ENCODE data around the gene QRFPR.

Gene QRFPR

DNA sequence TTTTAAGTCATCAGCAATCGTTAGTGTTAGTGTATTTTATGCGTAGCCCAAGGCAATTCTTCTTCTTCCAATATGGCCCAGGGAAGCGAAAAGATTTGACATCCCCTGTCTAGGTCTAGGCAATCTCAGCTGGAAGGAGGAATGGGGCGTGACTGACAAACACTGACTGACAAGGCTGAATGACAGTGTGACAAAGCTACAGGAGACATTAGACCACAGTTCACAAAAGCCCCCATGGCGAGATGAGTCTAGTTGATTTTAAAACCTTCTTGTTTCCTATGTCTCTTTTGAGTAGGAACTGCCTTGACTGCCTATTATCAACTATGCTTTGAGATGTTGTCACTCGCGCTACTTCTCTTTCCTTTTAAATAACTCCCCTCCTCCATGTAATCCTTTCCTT is 42.3 kb downstream of the QRFPR start:
- Histone ChIP-seq H3K9me3 (no peaks in the 10 kb centered on the region), H3K4me3 (ENCODE audit: low read depth, low read length) (no peak overlapping the region), H3K27me3 (0 out of 2 replicates have a peak, but pooled peaks cover 3% of the 10 kb centered on the region), H3K4me1 (no peaks in the 10 kb centered on the region), H3K36me3 (no peaks in the 10 kb centered on the region)
- no peak for DNase-seq
- TF ChIP-seq, protein P1, sequence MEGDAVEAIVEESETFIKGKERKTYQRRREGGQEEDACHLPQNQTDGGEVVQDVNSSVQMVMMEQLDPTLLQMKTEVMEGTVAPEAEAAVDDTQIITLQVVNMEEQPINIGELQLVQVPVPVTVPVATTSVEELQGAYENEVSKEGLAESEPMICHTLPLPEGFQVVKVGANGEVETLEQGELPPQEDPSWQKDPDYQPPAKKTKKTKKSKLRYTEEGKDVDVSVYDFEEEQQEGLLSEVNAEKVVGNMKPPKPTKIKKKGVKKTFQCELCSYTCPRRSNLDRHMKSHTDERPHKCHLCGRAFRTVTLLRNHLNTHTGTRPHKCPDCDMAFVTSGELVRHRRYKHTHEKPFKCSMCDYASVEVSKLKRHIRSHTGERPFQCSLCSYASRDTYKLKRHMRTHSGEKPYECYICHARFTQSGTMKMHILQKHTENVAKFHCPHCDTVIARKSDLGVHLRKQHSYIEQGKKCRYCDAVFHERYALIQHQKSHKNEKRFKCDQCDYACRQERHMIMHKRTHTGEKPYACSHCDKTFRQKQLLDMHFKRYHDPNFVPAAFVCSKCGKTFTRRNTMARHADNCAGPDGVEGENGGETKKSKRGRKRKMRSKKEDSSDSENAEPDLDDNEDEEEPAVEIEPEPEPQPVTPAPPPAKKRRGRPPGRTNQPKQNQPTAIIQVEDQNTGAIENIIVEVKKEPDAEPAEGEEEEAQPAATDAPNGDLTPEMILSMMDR (IDR thresholded peaks at IDR 0.05; ENCODE audit: low read depth, low read length): no peak

DNA sequence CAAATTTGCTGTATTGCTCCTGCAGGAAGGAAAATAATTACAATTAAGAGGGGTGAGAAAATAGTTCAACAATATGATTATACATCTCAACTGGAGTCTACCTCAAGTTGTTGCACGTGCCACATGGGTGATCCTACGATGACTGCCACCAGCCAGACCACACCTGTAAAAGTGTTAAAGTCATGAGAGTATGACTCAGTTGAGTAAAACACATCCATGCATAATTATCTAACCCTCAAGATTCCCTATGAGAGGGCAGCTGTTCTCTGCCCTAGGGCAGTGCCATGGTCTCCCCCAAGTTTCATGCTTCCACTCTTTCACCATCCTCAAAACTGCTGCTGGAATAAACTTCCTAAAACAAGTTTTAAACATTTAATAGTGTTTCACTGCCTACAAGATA is 44.1 kb downstream of the QRFPR start:
- no peaks in the 10 kb centered on the region for H3K9me3 ChIP-seq
- no peaks in the 10 kb centered on the region for H3K4me1 ChIP-seq
- no peak overlapping the region for H3K4me3 ChIP-seq (ENCODE audit: low read depth, low read length)
- H3K36me3 ChIP-seq: no peaks in the 10 kb centered on the region
- H3K27me3 ChIP-seq: 0 out of 2 replicates have a peak, but pooled peaks cover 3% of the 10 kb centered on the region
- TF ChIP-seq, protein P1 (IDR thresholded peaks at IDR 0.05; ENCODE audit: low read depth, low read length): no peak
- no peak for DNase-seq

DNA sequence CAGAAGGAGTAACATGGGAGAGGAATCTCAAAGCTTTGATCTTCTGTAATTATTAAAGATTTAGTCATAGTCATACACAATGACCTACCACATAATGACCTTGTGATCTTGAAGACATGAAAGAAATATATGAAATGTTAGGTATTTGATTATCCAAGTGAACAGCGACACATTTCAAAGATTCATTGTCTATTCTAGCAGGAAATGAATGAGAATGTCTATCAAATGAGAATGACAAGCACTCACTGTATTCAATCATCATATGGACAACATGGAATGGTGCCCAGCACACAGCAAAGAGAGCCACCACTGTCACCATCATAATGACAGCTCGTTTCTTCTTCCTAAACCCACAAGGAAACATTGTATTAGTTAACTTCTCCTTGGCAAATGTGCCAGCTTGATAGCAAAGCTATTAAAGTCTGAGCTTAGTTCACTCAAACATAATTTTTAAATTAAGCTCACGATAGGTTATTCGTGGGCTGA is 50.6 kb downstream of the QRFPR start:
- H3K36me3 ChIP-seq: no peaks in the 10 kb centered on the region
- TF ChIP-seq, protein P1 (IDR thresholded peaks at IDR 0.05; ENCODE audit: low read depth, low read length): no peak
- no peaks in the 10 kb centered on the region for H3K4me1 ChIP-seq
- H3K4me3 ChIP-seq (ENCODE audit: low read depth, low read length): no peak overlapping the region
- H3K27me3 ChIP-seq: 0 out of 2 replicates have a peak, but pooled peaks cover 3% of the 10 kb centered on the region
- no peak for DNase-seq
- H3K9me3 ChIP-seq: no peaks in the 10 kb centered on the region

DNA sequence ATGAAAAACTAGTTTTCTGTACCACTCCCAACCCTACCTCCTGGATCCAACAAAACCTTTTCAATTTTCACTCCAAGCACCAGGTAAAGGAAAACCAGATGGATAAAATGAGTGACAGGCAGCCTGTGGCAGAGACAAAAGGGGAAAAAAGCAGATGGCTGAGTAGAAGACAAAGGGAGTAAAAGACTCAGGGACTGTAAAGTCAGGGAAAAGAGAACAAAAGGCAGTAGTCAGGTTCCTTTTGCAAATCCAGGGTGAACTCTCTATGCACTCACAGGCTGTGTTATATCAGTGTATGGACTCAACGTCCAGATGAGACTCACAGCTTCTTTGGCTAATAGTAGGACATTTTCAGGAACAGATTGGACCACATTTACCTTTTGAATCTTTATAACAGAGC is 54.2 kb downstream of the QRFPR start:
- TF ChIP-seq, protein P1 (IDR thresholded peaks at IDR 0.05; ENCODE audit: low read depth, low read length): no peak
- DNase-seq: no peak
- no peak overlapping the region for H3K4me3 ChIP-seq (ENCODE audit: low read depth, low read length)

DNA sequence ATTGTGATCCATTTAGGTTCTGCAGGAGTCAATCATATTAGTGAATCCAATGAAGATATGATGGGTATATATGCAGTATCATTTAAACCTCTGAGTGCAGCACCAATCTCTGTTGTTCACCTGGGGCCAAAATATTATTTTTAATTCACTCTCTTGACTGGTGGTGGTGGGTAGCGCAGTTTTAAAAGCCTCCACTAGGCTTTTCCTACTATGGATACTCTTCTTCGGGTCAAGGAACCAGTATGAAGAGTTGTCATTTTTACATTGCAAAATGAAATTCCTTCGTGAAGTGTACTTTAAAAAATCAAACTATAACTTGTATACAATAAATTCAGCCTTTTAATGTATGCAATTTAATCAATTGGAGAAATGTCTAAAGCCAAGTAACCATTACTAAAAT is 56.5 kb downstream of the QRFPR start:
- Histone ChIP-seq H3K4me3 (ENCODE audit: low read depth, low read length) (no peak overlapping the region), H3K9me3 (no peaks in the 10 kb centered on the region), H3K36me3 (no peaks in the 10 kb centered on the region), H3K27me3 (no peaks in the 10 kb centered on the region), H3K4me1 (no peaks in the 10 kb centered on the region)
- DNase-seq: no peak
- TF ChIP-seq, protein P1 (IDR thresholded peaks at IDR 0.05; ENCODE audit: low read depth, low read length): no peak

More for the DNA sequence above, 54.2 kb downstream of the QRFPR start:
- Histone ChIP-seq H3K9me3 (no peaks in the 10 kb centered on the region), H3K36me3 (no peaks in the 10 kb centered on the region), H3K4me1 (no peaks in the 10 kb centered on the region), H3K27me3 (no peaks in the 10 kb centered on the region)

DNA sequence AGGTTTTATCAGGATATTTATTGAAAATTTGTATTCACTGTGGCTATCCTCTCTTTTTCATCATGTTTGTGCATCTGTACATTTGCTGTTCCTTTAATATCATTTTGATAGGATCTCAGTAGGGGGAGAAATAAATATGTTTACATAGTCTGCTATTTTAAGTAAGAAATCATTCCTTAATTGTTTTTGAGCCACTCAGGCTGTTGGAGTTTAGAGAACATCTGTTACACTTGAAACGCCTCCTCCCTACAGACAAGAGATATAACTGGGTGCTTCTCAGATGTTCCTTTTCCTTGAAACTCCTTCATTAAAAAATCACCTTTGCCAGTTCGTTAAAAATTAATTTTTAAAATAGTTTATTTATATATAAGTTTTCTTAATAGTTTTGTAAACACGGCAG is 59.4 kb downstream of the QRFPR start:
- TF ChIP-seq, protein P1 (IDR thresholded peaks at IDR 0.05; ENCODE audit: low read depth, low read length): no peak
- no peak overlapping the region for H3K4me3 ChIP-seq (ENCODE audit: low read depth, low read length)
- no peaks in the 10 kb centered on the region for H3K9me3 ChIP-seq
- no peaks in the 10 kb centered on the region for H3K4me1 ChIP-seq
- no peak for DNase-seq
- H3K27me3 ChIP-seq: no peaks in the 10 kb centered on the region
- H3K36me3 ChIP-seq: no peaks in the 10 kb centered on the region

Data from BE2C (cell line).